Measurements from ENCODE around the gene SNAPC4. TPM values are rescaled to one million over a fixed set of nuclear protein-coding genes. Genes with fewer than 3 reads are reported as not detected.

The SNAPC4 gene
- total RNA-seq, 2 donors from 2014 or later = 18.0 to 18.7 TPM

DNA sequence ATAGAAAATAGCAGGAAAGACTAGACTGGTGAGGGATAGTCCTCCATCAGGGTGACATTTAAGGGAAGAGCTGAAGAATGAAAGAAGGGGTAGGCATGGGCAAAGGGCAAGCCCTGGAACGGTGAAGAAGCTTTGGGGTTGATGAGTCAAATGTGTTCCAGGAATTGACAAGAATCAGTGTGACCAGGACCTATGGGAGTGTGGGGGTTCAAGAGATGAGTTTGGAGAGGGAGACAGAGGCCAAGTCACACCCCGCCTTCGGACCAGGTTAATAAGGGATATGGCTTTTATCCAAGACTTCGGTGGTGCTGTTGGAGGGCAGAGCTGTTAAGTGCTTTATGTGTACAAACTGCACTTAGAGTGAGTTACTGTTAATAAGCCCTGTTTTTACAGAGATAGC, 11.4 kb upstream of the SNAPC4 start:
- no peaks in the 10 kb centered on the region for H3K27me3 Mint-ChIP-seq (ENCODE audit: insufficient read depth)
- H3K4me1 Mint-ChIP-seq = peaks cover 20% of the 10 kb centered on the region
- H3K27ac Mint-ChIP-seq = peak overlapping the region; percentile 95
- no peaks in the 10 kb centered on the region for H3K9me3 Mint-ChIP-seq
- H3K36me3 ChIP-seq (ENCODE audit: control insufficient read depth, insufficient read depth, low read length) = peaks cover 63% of the 10 kb centered on the region
- TF ChIP-seq, protein P1, sequence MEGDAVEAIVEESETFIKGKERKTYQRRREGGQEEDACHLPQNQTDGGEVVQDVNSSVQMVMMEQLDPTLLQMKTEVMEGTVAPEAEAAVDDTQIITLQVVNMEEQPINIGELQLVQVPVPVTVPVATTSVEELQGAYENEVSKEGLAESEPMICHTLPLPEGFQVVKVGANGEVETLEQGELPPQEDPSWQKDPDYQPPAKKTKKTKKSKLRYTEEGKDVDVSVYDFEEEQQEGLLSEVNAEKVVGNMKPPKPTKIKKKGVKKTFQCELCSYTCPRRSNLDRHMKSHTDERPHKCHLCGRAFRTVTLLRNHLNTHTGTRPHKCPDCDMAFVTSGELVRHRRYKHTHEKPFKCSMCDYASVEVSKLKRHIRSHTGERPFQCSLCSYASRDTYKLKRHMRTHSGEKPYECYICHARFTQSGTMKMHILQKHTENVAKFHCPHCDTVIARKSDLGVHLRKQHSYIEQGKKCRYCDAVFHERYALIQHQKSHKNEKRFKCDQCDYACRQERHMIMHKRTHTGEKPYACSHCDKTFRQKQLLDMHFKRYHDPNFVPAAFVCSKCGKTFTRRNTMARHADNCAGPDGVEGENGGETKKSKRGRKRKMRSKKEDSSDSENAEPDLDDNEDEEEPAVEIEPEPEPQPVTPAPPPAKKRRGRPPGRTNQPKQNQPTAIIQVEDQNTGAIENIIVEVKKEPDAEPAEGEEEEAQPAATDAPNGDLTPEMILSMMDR (conservative IDR thresholded peaks at IDR 0.05) = no peak
- peak overlapping the region; percentile 95 for H3K9ac ChIP-seq (ENCODE audit: extremely low read depth, low read length, poor library complexity, severe bottlenecking)
- no peaks in the 10 kb centered on the region for H3K9me3 ChIP-seq (ENCODE audit: control insufficient read depth, low read length)
- peak overlapping the region; percentile 88 for H3K4me3 Mint-ChIP-seq
- no peak overlapping the region for H3K27ac ChIP-seq (ENCODE audit: low read depth, low read length)
- no peak for DNase-seq
- WGBS, 2 experiments (ENCODE audit: insufficient coverage in 1 of 2, insufficient read length in 1 of 2) = 78 to 82% methylated on average over 4 of the region's 4 CpGs
- H3K36me3 Mint-ChIP-seq (ENCODE audit: low read depth) = peaks cover 54% of the 10 kb centered on the region
- peak overlapping the region; percentile 97 for H3K4me3 ChIP-seq (ENCODE audit: low read length)
- no peaks in the 10 kb centered on the region for H3K27me3 ChIP-seq (ENCODE audit: control insufficient read depth, insufficient read depth, low read length, poor library complexity, severe bottlenecking)
- H3K4me1 ChIP-seq (ENCODE audit: control insufficient read depth, insufficient read depth, low read length) = peaks cover 5% of the 10 kb centered on the region

DNA sequence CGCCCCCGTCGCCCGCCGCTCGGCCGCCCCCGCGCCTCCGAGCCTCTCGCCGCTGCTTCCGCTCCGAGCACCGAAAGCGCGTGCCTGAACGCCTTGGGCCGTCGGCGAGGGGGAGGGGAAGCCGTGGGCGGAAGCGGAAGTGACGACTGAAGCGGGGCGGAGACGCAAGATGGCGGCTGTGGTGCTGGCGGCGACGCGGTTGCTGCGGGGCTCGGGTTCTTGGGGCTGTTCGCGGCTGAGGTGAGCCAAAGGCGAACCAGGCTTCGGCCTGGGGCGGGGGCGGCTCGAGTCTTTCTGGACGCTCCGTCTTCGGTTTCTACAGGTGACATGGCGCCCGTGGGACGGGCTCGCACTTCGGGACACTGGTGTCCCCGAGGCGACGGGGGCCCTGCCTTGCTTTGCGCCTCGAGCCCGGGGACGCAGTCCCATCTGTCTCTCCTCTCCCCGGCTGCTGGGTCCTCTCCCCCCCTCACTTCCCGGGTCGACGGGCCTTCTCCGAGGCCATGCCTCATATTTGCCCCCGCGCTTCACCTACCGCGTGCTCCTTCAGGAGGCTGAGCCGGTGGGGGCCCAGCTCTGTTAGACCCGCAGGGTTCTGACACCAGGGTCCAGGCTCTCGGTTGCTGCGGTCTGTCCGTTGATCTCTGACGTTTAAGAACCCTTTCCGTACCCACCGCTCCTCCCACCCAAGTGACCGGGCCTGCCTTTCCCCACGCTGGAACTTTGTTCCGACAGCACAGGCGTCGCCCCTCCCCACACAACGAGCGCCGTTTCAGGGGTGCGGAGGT, 10.7 kb upstream of the SNAPC4 start, which contains the start of the genes ENTR1 and PMPCA:
Gene ENTR1, minus strand, starts transcription at position 115 of the 788 bp plus-strand sequence. CDS start 217 bp downstream, outside the sequence.
Gene PMPCA, plus strand, starts transcription at position 159 of the 788 bp plus-strand sequence. Its CDS starts 11 bp downstream, at position 170.
- no peaks in the 10 kb centered on the region for H3K27me3 Mint-ChIP-seq (ENCODE audit: insufficient read depth)
- TF ChIP-seq, protein P1 (conservative IDR thresholded peaks at IDR 0.05) = no peak
- H3K36me3 ChIP-seq (ENCODE audit: control insufficient read depth, insufficient read depth, low read length) = peaks cover 59% of the 10 kb centered on the region
- H3K9ac ChIP-seq (ENCODE audit: extremely low read depth, low read length, poor library complexity, severe bottlenecking) = peak within 1 kb of the TSS; percentile 95
- H3K9me3 Mint-ChIP-seq = no peaks in the 10 kb centered on the region
- DNase-seq = peak; percentile 95
- H3K27me3 ChIP-seq (ENCODE audit: control insufficient read depth, insufficient read depth, low read length, poor library complexity, severe bottlenecking) = no peaks in the 10 kb centered on the region
- no peaks in the 10 kb centered on the region for H3K9me3 ChIP-seq (ENCODE audit: control insufficient read depth, low read length)
- peaks cover 5% of the 10 kb centered on the region for H3K4me1 ChIP-seq (ENCODE audit: control insufficient read depth, insufficient read depth, low read length)
- peak within 1 kb of the TSS; percentile 96 for H3K27ac Mint-ChIP-seq
- H3K27ac ChIP-seq (ENCODE audit: low read depth, low read length) = peak within 1 kb of the TSS; percentile 80
- H3K4me3 ChIP-seq (ENCODE audit: low read length) = peak within 1 kb of the TSS; percentile 97
- peaks cover 51% of the 10 kb centered on the region for H3K36me3 Mint-ChIP-seq (ENCODE audit: low read depth)
- peaks cover 20% of the 10 kb centered on the region for H3K4me1 Mint-ChIP-seq
- H3K4me3 Mint-ChIP-seq = peak within 1 kb of the TSS; percentile 88
- WGBS, 2 experiments (ENCODE audit: insufficient coverage in 1 of 2, insufficient read length in 1 of 2) = 0 to 1% methylated on average over 46 to 83 of the region's 83 CpGs

DNA sequence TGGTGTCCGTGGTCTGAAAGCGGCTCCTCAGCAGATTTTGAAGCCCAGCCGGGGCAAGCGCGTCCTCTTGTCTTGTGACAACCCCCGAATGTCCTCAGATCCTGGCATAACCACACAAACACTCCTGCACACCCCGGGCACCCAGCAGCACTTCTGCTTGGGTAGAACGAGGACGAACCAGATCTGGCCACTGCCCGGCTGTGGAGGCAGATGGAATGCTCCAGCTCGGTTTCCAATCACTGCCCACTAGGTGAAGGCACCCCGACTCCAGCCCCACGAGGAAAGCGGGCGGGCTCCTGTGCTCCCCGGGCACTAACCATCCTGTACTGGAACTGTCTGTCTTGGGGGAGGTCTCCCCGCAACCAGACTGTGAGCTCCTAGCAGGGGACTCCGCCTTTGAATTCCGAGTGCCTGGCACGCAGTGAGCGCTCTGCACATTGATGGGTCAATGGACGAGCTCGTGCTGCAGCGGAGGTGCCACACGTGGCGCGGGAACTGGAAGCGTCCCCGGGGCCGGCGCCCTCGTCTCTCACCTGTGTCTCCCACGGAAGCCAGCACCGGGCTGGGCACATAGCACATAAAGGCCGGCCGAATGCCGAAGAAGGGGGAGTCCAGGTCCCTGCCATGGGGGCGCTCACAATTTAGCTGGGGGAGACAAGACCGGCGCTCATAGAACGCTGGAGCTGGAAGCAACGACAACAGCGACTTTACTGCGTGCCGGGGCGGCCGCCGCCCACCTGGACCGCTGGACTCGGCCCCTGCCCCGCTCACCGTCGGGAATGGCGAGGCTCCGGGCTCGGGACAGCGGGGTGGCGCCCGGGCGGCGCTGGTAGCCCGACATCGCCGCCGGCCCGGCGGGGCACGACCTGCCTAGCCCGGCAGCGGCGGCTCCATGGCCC, 9.8 kb upstream of the SNAPC4 start:
- peak overlapping the region; percentile 78 for H3K9ac ChIP-seq (ENCODE audit: extremely low read depth, low read length, poor library complexity, severe bottlenecking)
- H3K4me3 ChIP-seq (ENCODE audit: low read length) = peak overlapping the region; percentile 87
- H3K9me3 ChIP-seq (ENCODE audit: control insufficient read depth, low read length) = no peaks in the 10 kb centered on the region
- H3K36me3 Mint-ChIP-seq (ENCODE audit: low read depth) = peaks cover 54% of the 10 kb centered on the region
- peaks cover 61% of the 10 kb centered on the region for H3K36me3 ChIP-seq (ENCODE audit: control insufficient read depth, insufficient read depth, low read length)
- no peak overlapping the region for H3K27ac ChIP-seq (ENCODE audit: low read depth, low read length)
- DNase-seq = peak; percentile 71
- H3K9me3 Mint-ChIP-seq = no peaks in the 10 kb centered on the region
- H3K4me3 Mint-ChIP-seq = peak overlapping the region; percentile 88
- peaks cover 20% of the 10 kb centered on the region for H3K4me1 Mint-ChIP-seq
- H3K27me3 ChIP-seq (ENCODE audit: control insufficient read depth, insufficient read depth, low read length, poor library complexity, severe bottlenecking) = no peaks in the 10 kb centered on the region
- H3K27ac Mint-ChIP-seq = peak overlapping the region; percentile 96
- TF ChIP-seq, protein P1 (conservative IDR thresholded peaks at IDR 0.05) = no peak
- 12 to 13% methylated on average over 39 to 71 of the region's 71 CpGs for WGBS, 2 experiments (ENCODE audit: insufficient coverage in 1 of 2, insufficient read length in 1 of 2)
- H3K27me3 Mint-ChIP-seq (ENCODE audit: insufficient read depth) = no peaks in the 10 kb centered on the region
- H3K4me1 ChIP-seq (ENCODE audit: control insufficient read depth, insufficient read depth, low read length) = peaks cover 5% of the 10 kb centered on the region

Measured in endodermal cell (in vitro differentiated cells).